HG03159 (cell line): ENCODE measurements around the gene ANGPTL8.

ENCODE experiments used
- ATAC-seq: cut with Tn5 transposase; IDR thresholded peaks from one replicate; pipeline ENCODE4 v1.9.1; 2021; ENCODE audit warnings: mild to moderate bottlenecking, moderate library complexity; ENCODE audit not compliant: unreplicated experiment

Gene ANGPTL8

GRCh38 chr19:11234486-11235075 is 4.8 kb upstream of the ANGPTL8 start:
- ATAC-seq, result no peak

GRCh38 chr19:11236324-11237301 is 2.8 kb upstream of the ANGPTL8 start:
- ATAC-seq, result no peak

GRCh38 chr19:11237321-11237720 is 2.1 kb upstream of the ANGPTL8 start:
- no peak for ATAC-seq

GRCh38 chr19:11238041-11238440 is 1.4 kb upstream of the ANGPTL8 start:
- ATAC-seq, result no peak

- no peak for ATAC-seq
Observed at GRCh38 chr19:11238781-11239376, 540 bp upstream of the ANGPTL8 start.

- ATAC-seq, result no peak
Observed at GRCh38 chr19:11240008-11240444, 607 bp downstream of the ANGPTL8 start.

- no peak for ATAC-seq
Observed at GRCh38 chr19:11242025-11242424, 2.6 kb downstream of the ANGPTL8 start.

GRCh38 chr19:11242864-11243797 is 3.7 kb downstream of the ANGPTL8 start:
- ATAC-seq, result no peak

GRCh38 chr19:11243798-11244169 is 4.4 kb downstream of the ANGPTL8 start:
- ATAC-seq, result no peak

GRCh38 chr19:11244846-11245589 is 5.6 kb downstream of the ANGPTL8 start:
- no peak for ATAC-seq

GRCh38 chr19:11246941-11247340 is 7.5 kb downstream of the ANGPTL8 start:
- no peak for ATAC-seq

GRCh38 chr19:11247391-11247790 is 8.0 kb downstream of the ANGPTL8 start:
- ATAC-seq, result no peak

GRCh38 chr19:11247934-11248333 is 8.5 kb downstream of the ANGPTL8 start:
- ATAC-seq, result no peak

GRCh38 chr19:11248852-11249251 is 9.4 kb downstream of the ANGPTL8 start:
- no peak for ATAC-seq

GRCh38 chr19:11251217-11251616 is 11.8 kb downstream of the ANGPTL8 start:
- no peak for ATAC-seq

- ATAC-seq, result no peak
Observed at GRCh38 chr19:11251650-11252314, 12.4 kb downstream of the ANGPTL8 start.

- ATAC-seq, result no peak
Observed at GRCh38 chr19:11252665-11253355, 13.4 kb downstream of the ANGPTL8 start.

- ATAC-seq, result no peak
Observed at GRCh38 chr19:11254666-11255065, 15.2 kb downstream of the ANGPTL8 start.

- no peak for ATAC-seq
Observed at GRCh38 chr19:11256189-11256588, 16.8 kb downstream of the ANGPTL8 start.
